Measurements from ENCODE around the gene CNGA3.

Gene CNGA3

DNA sequence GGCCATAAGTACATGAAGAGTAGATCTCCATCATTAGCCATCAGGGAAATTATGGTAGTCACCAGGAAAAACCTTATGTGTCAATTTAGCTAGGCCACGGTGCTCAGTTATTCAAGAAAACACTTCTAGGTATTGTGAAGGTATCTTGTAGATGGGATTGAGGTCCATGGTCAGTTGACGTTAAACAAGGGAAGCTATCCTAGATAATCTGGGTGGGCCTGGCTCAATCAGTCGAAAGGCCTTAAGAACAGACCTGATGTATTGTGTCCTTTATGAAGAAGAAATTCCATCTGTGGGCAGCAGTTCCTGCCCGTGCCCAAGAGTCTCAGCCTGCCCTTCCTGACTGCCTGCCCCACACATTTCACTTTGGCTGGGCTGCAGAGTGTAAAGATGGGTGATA is 16.7 kb upstream of the CNGA3 start:
- DNase-seq (ENCODE audit: low spot score) = no peak

GRCh38 chr2:98332989-98333388 is 13.3 kb upstream of the CNGA3 start:
- no peak for DNase-seq (ENCODE audit: low spot score)

GRCh38 chr2:98333922-98334321 is 12.3 kb upstream of the CNGA3 start:
- DNase-seq (ENCODE audit: low spot score) = no peak

DNA sequence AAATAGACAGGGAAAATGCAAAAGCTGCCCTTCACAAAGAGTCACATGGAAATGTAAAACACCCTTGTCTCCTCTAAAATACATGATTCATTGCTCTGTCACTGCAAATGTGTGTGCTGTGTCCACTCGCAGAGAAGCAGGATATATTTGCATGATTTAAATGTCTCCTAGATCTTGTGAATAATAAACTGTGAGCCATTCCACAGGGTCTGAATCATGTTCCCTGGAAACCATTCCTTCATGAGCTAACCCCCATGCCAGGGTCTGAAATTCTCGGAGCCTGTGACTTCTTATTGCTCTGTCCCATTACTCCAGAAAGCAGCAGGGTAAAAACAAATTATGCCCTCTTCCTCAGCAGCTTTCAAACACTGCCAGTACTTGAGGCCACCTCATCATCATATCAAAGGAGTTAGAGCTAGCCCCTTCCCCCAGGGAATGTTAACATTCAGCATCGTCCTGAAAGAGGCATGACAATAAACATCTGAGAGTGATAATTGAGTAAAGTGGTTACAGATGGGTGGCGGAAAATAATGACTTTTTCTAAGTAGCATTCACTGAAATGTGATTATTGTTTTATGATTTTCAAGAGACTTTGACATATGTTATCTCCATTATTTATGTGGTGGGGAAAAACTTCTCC is 11.7 kb upstream of the CNGA3 start:
- no peak for DNase-seq (ENCODE audit: low spot score)

DNA sequence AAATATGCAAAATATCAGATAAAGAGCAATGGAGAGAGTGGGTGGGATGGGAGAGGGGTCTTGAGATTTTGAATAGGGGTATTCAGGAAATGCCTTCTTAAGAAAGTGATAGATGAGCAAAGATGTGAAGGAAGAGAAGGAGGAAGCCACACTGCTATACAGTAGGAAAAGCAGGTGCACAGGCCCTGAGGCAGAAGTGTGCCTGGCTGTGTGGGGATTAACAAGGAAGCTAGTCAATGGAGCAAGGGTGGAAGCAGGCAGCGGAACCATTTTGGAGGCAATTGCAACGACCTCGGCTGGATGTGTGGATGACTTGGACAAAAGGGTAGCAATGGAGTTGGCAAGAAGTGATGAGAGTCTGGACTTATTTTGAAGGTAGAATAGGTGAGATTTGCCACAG is 11.0 kb upstream of the CNGA3 start:
- no peak for DNase-seq (ENCODE audit: low spot score)

DNA sequence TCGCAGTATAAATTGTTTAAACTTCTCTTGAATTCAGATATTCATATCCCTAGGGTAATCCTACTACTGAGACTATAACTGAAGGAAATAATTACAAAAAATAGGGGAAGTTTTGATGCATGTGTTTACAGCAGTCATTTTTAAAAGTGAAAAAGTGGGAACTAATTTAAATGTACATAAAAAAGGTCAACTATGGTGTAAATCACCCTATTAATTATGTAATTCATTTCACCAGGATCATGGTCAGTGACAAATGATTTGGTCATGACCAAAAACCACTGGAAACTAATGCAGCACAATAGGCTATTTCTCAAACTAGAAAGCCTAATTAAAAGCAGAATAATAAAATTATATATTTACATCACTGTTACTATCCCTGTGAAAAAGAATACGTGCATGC is 5.0 kb upstream of the CNGA3 start:
- DNase-seq (ENCODE audit: low spot score) = no peak

DNA sequence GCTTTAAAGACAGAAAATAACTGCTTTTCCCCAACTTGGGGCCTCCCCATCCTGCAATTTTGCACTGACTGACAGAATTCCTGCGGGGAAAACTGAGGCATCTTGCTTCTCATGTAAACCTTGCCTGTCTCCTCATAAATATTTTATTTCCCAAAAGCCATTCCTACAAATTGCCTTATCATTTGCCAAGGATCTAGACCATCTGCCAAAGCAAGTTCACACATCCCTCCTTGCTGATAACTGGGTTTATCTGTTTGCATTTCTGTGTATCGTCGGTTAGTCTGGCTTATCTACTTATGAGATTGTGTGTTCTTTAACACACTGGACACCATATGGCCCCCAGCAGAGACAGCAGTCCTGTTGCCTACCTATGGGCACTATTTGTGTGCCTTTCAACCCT is 3.0 kb upstream of the CNGA3 start:
- DNase-seq (ENCODE audit: low spot score) = no peak

- DNase-seq (ENCODE audit: low spot score) = no peak
These were observed 1.2 kb downstream of the CNGA3 start for GRCh38 chr2:98347298-98348065.

DNA sequence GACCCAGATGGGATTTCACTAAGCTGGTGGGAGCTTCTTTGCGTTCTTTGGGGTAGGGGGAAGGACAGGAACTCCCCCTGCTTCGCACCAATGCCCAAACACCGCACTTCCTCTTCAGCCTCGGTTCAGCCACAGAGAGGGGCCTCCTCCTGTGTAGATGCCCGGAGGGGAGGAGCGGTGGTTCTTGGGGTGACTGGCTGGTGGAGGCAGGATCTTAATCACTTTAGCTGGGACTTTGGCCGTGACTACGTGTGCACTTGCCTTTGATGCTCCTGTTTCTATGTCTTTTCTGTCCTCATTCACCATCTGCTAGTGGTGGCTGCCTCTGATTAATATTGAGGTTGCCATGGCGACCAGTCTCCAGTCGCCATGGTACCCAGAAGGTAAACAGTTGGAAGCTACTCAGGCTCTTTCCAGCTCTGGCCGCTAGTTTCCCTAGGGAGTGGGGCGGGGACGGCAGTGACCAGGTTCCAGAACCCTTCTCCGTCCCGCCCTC is 1.9 kb downstream of the CNGA3 start:
- no peak for DNase-seq (ENCODE audit: low spot score)

DNA sequence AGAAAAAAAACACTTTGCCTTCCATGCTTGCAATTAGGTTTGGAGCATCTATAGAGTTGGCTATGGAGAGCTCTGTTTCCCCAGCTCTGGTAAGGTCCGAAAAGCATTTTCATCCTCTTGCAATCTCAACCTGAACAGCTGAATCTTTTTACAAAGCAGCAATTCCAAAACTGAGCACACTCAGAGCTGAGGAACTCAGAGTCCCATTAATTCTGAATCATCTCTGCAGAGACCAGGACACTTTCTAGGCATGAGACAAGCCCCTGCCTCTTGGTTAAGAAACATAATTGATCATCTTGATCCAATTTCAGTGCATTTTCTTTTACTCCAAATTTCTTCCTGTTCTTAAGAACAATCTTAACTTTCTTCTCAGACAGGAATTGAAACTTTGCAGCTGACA is 4.2 kb downstream of the CNGA3 start:
- DNase-seq (ENCODE audit: low spot score) = no peak

DNA sequence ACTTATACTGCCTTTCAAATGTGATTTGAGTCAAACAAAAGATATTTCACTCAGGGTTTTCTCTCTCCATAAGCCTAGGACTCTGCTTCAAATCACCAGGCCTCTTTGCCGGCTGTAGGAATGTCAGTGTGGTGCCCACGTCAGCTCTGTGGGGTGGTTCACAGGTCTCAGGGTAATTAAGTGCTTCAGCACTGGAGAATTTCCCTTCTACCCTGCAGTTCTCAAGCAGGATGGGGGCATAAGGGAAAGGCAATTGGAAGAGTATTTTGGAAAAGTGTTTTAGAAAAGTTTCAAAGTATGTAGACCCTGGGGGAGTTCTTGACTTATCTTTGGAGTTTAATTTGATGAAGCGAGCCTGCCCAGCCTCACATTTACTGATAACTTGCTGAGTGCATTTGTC is 9.6 kb downstream of the CNGA3 start:
- no peak for DNase-seq (ENCODE audit: low spot score)

GRCh38 chr2:98356729-98357128 is 10.5 kb downstream of the CNGA3 start:
- no peak for DNase-seq (ENCODE audit: low spot score)

- no peak for DNase-seq (ENCODE audit: low spot score)
These were observed 11.6 kb downstream of the CNGA3 start for GRCh38 chr2:98357849-98358248.

GRCh38 chr2:98359986-98360385 is 13.7 kb downstream of the CNGA3 start:
- DNase-seq (ENCODE audit: low spot score) = no peak

DNA sequence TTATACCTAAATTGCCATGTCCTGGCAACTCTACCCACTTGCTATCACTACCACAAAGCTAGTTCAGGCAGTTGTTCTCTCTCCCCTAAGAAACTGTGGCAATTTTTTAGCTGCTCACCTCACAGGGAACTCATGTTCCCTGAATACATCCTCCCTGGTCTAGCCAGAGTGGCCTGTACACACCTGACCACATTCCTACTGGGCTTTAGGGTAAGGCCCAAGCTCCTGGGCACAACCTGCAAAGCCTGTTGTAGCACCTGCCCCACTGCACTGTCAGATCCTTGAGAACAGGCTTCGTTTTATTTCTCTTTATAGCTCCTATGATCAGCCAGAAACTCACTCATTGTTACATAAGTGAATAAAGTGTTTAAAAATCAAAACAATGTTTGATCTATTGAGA is 21.5 kb downstream of the CNGA3 start:
- no peak for DNase-seq (ENCODE audit: low spot score)

DNA sequence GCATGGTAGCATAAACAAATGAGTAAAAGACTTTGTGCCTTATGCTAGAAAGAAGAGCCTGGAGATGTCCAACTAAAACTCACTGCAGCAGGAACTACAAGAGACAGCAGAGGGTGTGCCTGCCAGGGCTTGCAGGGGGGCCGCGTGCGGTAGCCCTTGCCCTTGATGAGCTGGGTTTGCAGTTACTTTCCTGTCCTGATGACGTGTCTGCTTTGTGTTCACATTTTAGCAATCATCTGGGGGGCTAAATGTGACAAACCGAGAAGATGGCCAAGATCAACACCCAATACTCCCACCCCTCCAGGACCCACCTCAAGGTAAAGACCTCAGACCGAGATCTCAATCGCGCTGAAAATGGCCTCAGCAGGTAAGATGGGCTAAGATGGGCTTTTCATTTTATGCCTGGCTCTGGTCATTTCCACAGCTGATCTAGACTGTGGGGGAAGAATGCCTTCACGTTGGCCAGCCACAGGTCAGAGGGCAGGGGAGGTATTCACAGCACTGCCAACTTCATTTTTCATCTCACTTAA is 23.5 kb downstream of the CNGA3 start:
- no peak for DNase-seq (ENCODE audit: low spot score)

DNA sequence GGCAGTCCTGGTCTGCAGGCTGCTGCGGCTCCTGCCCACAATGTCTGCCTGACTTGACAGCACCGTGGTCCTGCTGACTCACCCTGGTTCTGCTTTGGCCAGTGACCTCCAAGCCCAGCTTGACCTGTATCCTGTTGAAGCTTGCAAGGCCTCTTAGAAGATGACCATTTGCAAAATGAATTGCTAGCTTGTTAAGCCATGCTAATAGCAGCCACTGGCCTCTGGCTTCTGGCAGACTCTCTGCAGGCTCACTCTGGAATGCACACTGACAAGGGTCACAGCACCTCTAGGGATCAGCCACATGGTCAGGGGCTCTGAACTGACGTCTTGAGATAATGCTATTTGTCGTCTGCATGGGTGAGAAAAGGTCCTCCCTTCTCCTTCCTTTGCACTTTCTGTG is 25.9 kb downstream of the CNGA3 start:
- DNase-seq (ENCODE audit: low spot score) = no peak

- DNase-seq (ENCODE audit: low spot score) = no peak
These were observed 26.3 kb downstream of the CNGA3 start for GRCh38 chr2:98372579-98372978.

DNA sequence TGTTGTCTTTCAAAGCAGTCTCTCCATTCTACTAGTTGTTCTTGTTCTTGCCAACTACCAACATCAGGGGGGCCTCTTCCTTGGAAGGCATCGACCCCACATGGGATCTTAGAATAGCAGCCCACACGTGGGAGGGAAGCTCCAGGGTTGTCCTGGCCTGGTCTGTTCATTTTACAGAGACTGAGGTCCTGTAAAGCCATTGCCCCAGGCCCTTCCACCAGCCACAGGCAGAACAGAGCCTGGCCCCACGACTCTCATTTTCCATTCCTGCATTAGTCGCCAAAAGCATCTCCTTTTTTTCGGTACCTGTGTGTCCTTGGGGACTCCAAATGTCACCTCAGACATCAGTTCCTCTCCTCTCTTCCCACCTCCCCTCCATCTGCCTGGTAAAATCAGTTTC is 28.0 kb downstream of the CNGA3 start:
- no peak for DNase-seq (ENCODE audit: low spot score)

GRCh38 chr2:98374958-98375570 is 28.8 kb downstream of the CNGA3 start:
- no peak for DNase-seq (ENCODE audit: low spot score)

- DNase-seq (ENCODE audit: low spot score) = no peak
These were observed 30.1 kb downstream of the CNGA3 start for GRCh38 chr2:98376301-98376910.

GRCh38 chr2:98376996-98377395 is 30.7 kb downstream of the CNGA3 start:
- DNase-seq (ENCODE audit: low spot score) = no peak

DNA sequence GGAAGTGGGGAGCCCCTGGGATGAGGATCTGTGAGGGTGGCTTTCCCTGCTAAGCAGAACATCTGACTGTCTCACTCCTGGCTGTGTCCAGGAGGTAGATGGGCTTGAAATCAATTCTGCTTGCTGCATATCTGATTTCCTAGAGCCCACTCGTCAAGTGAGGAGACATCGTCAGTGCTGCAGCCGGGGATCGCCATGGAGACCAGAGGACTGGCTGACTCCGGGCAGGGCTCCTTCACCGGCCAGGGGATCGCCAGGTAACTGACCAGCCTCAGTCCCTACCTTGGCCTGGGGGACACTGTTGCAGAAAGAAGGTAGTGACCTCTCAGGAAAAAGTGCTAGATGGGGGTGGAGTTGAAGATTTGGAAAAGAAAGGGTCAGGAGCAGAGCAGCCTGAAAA is 31.3 kb downstream of the CNGA3 start:
- no peak for DNase-seq (ENCODE audit: low spot score)

All from germinal center (tissue), 1 donor.